ENCODE data around the gene EHBP1.

EHBP1 gene

GRCh38 chr2:62724106-62724505 lies 18.6 kb downstream of the EHBP1 start:
- no peak overlapping the region for H3K27ac ChIP-seq
- no peak for DNase-seq (ENCODE audit: low spot score)
- no peak for TF ChIP-seq CTCF (IDR thresholded peaks at IDR 0.05)
- no peak overlapping the region for H3K4me3 ChIP-seq

- Histone ChIP-seq H3K27ac (no peak overlapping the region), H3K4me3 (no peak overlapping the region)
- TF ChIP-seq CTCF (IDR thresholded peaks at IDR 0.05) = no peak
- DNase-seq (ENCODE audit: low spot score) = no peak
Observed at GRCh38 chr2:62724886-62725711, 19.6 kb downstream of the EHBP1 start.

DNA sequence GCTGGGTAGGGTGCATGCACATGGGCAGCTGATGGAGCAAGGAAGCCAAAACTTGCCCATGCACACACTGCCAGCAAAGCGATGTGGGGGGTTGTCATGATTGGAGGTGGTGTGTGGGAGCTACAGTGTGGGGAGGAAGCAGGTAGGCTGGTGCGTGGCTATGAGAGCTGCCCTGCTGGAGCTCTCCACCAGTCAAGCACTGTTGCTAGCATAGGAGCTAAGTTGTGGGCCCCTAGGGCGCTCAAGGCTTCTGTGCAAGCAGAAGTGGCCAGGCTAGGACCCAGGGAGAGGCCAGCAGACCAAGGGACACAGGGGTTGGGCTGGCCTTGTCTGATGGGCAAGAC lies 20.2 kb downstream of the EHBP1 start:
- Histone ChIP-seq H3K27ac (no peak overlapping the region), H3K4me3 (no peak overlapping the region)
- no peak for TF ChIP-seq CTCF (IDR thresholded peaks at IDR 0.05)
- no peak for DNase-seq (ENCODE audit: low spot score)

GRCh38 chr2:62727259-62727867 lies 21.9 kb downstream of the EHBP1 start:
- H3K27ac ChIP-seq = no peak overlapping the region
- no peak for DNase-seq (ENCODE audit: low spot score)
- H3K4me3 ChIP-seq = no peak overlapping the region
- TF ChIP-seq CTCF (IDR thresholded peaks at IDR 0.05) = no peak

GRCh38 chr2:62727876-62728566 lies 22.5 kb downstream of the EHBP1 start:
- no peak for TF ChIP-seq CTCF (IDR thresholded peaks at IDR 0.05)
- DNase-seq (ENCODE audit: low spot score) = no peak
- Histone ChIP-seq H3K27ac (no peak overlapping the region), H3K4me3 (no peak overlapping the region)

DNA sequence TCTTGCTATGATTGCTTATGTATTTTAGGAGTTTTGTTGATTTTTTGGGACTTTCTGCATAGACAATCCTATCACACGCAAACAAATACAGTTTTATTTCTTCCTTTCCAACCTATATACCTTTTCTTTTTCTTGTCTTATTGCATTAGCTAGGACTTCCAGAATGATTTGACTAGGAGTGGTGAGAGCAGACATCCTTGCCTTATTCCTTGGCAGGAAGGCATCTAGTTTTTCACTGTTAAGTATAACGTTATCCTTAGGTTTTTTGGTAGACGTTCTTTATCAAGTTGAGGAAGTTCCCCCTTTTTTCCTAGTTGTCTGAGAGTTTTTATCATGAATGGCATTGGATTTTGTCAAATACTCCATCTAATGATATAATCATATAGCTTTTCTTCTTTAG lies 25.8 kb downstream of the EHBP1 start:
- TF ChIP-seq CTCF (IDR thresholded peaks at IDR 0.05) = no peak
- Histone ChIP-seq H3K27ac (no peak overlapping the region), H3K4me3 (no peak overlapping the region)
- DNase-seq (ENCODE audit: low spot score) = no peak

All from coronary artery (tissue), 2 donors.